GM12891 (cell line): Measurements from ENCODE around the gene DNAJB9.
A peak's percentile ranks its signal among the peaks of the same experiment; 100 is the strongest.

Experiments
- DNase-seq: peaks from one replicate; pipeline ENCODE4 v3.0.0; 2011; ENCODE audit warnings: low spot score; ENCODE audit not compliant: insufficient read length
- FAIRE-seq: peaks from 2 replicates; lab custom pipeline; 2011; peaks lifted over from hg19 to GRCh38; lab: Jason Lieb, UNC
- PAX5 ChIP-seq: IDR thresholded peaks from 2 replicates; pipeline ENCODE4 v1.6.1; 2011; ENCODE audit warnings: low read length, moderate library complexity, mild to moderate bottlenecking; ENCODE audit not compliant: insufficient read depth, severe bottlenecking
- POLR2A ChIP-seq: IDR thresholded peaks from 2 replicates; pipeline ENCODE4 v1.6.1; 2011; ENCODE audit warnings: low read depth, low read length, control low read depth
- POLR2AphosphoS5 ChIP-seq: IDR thresholded peaks from 2 replicates; pipeline ENCODE4 v1.6.1; 2011; ENCODE audit warnings: low read depth, low read length, control low read depth
- POU2F2 ChIP-seq: IDR thresholded peaks from 2 replicates; pipeline ENCODE4 v1.6.1; 2011; ENCODE audit warnings: low read depth, mild to moderate bottlenecking, control low read depth, low read length, moderate library complexity
- SPI1 ChIP-seq: IDR thresholded peaks from 2 replicates; pipeline ENCODE4 v1.6.1; 2011; ENCODE audit warnings: low read depth, low read length, control low read depth
- TAF1 ChIP-seq: IDR thresholded peaks from 2 replicates; pipeline ENCODE4 v1.6.1; 2011; ENCODE audit warnings: low read depth, low read length, control low read depth

DNAJB9 gene

GRCh38 chr7:108565987-108566386 lies 3.7 kb upstream of the DNAJB9 start:
- FAIRE-seq (no peak), DNase-seq (no peak)
- TF ChIP-seq POLR2AphosphoS5 (no peak), SPI1 (no peak), POU2F2 (no peak), POLR2A (no peak), TAF1 (no peak), PAX5 (no peak)

- TF ChIP-seq POLR2AphosphoS5 (no peak), SPI1 (no peak), PAX5 (no peak), POLR2A (no peak), TAF1 (no peak)
- FAIRE-seq (peak; percentile 52), DNase-seq (no peak)
Observed at GRCh38 chr7:108568801-108569380, 783 bp upstream of the DNAJB9 start.

GRCh38 chr7:108570146-108570755 lies 577 bp downstream of the DNAJB9 start:
- FAIRE-seq (peak; percentile 86), DNase-seq (peak; percentile 5)
- TF ChIP-seq SPI1 (peak; percentile 21; the same call in 1 of the 2 replicates), PAX5 (no peak), POLR2AphosphoS5 (no peak), POU2F2 (no peak), TAF1 (no peak), POLR2A (no peak)

- FAIRE-seq = no peak
- DNase-seq = no peak
- no peak for TF ChIP-seq POU2F2
Observed at GRCh38 chr7:108572480-108572879, 2.8 kb downstream of the DNAJB9 start.

GRCh38 chr7:108575156-108575555 lies 5.5 kb downstream of the DNAJB9 start:
- no peak for DNase-seq

GRCh38 chr7:108576116-108576515 lies 6.4 kb downstream of the DNAJB9 start:
- FAIRE-seq = no peak
- DNase-seq = no peak

More at GRCh38 chr7:108575156-108575555, 5.5 kb downstream of the DNAJB9 start:
- no peak for FAIRE-seq
- no peak for TF ChIP-seq POLR2AphosphoS5
- no peak for TF ChIP-seq PAX5
- TF ChIP-seq TAF1 = no peak
- TF ChIP-seq SPI1 = no peak

GRCh38 chr7:108578937-108579336 lies 9.3 kb downstream of the DNAJB9 start:
- DNase-seq (no peak), FAIRE-seq (no peak)
- TF ChIP-seq PAX5 = no peak
- no peak for TF ChIP-seq POLR2A
- TF ChIP-seq POU2F2 = no peak
- no peak for TF ChIP-seq SPI1
- no peak for TF ChIP-seq TAF1
- TF ChIP-seq POLR2AphosphoS5 = no peak

More at GRCh38 chr7:108576116-108576515, 6.4 kb downstream of the DNAJB9 start:
- TF ChIP-seq TAF1 (no peak), SPI1 (no peak), POU2F2 (no peak), POLR2AphosphoS5 (no peak)

GRCh38 chr7:108580298-108580697 lies 10.6 kb downstream of the DNAJB9 start:
- DNase-seq = no peak
- no peak for FAIRE-seq
- TF ChIP-seq POU2F2 (no peak), POLR2A (no peak), SPI1 (no peak), POLR2AphosphoS5 (no peak), TAF1 (no peak), PAX5 (no peak)

GRCh38 chr7:108581655-108582491 lies 12.2 kb downstream of the DNAJB9 start:
- TF ChIP-seq POLR2A = no peak
- DNase-seq (no peak), FAIRE-seq (no peak)

- TF ChIP-seq PAX5 = no peak
- no peak for TF ChIP-seq POU2F2
- no peak for TF ChIP-seq SPI1
- no peak for TF ChIP-seq TAF1
- no peak for TF ChIP-seq POLR2A
- TF ChIP-seq POLR2AphosphoS5 = no peak
- no peak for DNase-seq
Observed at GRCh38 chr7:108584211-108584610, 14.5 kb downstream of the DNAJB9 start.

More at GRCh38 chr7:108584211-108584610, 14.5 kb downstream of the DNAJB9 start:
- no peak for FAIRE-seq
